ENCODE results near the gene LGALS9B.
"Not testable (repeated sequence)": the region's sequence is repeated elsewhere in the genome, so short reads cannot be mapped to it uniquely, and the experiment has no call there.

The LGALS9B gene

DNA sequence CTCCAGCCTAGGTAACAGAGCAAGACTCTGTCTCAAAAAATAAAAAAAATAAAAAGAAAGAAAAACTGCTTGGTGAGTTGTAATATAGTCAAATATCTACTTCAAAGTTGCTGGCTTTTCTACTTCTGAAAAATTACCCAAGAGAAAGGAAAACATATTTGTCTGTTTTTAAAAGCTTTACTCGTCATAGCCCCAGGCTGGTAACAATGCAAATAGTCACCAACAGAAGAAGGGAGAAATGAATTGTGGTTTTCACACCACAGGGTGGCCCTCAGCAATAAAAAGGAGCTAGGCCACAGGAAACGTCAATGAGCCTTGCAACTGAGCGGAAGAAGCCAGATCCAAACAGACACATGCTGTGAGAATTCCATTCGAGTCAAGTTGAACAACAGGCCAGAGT lies 1.8 kb upstream of the LGALS9B start:
- in situ Hi-C loops (cut with MboI; ENCODE audit: low sequenced_read_pairs): not testable (repeated sequence)

DNA sequence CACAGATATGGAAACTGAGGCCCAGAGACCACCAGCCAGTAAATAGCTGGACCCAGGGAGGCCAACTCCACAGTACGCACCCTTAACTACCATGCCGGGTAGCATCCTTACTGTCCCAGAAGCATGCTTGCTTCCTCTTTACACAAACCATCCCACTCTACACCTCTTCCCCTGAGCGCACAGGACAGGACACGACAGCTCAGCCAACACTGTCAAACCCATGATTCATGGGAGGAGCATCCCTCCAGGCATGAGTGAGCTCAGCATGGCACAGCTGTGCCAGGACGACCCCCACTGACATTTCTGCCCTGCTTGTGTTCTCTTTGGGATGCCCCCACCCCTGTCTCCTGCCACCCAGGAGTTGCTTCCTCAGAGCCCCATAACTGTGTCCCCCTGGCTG lies 340 bp downstream of the LGALS9B start:
- in situ Hi-C loops (cut with MboI; ENCODE audit: low sequenced_read_pairs): not testable (repeated sequence)

DNA sequence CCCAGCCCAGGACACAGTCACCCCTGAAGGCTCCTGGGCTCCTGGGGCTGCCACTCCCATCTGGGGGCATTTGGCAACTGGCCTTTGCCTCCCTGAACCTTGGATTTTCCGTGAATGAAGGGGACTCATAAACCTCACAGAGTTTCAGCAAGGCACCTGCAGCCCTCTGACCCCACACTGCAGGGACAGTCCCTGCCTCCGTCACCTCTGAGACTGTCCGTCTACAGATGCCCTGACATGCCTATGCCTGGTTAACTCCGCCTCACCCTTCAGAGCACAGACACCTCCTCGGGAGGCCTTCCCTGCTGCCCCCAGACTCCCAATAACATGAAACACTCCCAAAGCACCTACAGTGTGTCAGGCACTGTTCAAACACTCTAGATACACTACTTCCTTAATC lies 786 bp downstream of the LGALS9B start:
- in situ Hi-C loops (cut with MboI; ENCODE audit: low sequenced_read_pairs): not testable (repeated sequence)

DNA sequence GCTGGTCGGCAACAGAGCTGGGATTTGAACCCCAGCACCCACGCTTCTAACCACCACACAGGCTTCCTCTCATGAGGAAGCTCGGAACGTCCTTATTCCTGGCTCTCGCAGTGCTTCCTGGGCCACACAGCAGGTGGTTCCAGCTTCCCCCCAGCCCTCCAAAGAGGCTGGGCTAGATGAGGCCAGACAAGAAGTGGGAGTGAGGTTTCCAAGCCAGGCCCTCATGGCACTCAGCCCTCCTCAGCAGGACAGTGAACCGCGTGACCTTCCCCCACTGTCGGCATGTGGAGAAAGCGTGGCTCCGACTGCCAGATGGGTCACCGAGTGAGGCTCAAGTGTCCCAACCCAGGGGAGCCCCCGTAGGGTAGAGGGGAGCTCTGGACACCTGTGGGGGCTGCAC lies 1.8 kb downstream of the LGALS9B start:
- in situ Hi-C loops (cut with MboI; ENCODE audit: low sequenced_read_pairs): not testable (repeated sequence)

DNA sequence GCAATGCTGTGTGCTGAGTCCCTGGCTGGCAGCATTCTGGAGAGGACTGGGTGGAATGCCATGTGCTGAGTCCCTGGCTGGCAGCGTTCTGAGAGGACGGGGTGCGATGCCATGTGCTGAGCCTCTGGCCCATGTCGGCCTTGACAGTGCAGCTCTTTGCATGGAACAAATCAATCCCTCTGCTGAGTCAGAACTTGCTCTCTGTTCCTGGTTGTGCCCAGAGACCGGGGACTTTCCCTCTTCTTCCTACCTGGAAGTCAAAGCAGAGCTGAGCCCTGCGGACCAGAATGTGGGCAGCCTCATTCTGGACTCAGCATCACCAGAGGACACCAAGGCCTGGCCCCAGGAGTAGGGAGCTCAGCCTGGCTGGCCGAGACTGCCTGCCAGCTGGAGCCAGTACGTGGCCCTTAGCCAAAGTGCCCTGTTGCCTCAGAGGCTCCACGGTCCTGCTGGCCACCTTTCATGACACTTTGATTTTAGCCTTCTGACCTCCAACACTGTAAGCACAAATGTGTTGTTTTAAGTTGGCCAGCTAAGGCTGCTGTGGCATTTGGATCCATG lies 2.4 kb downstream of the LGALS9B start:
- in situ Hi-C loops (cut with MboI; ENCODE audit: low sequenced_read_pairs): not testable (repeated sequence)

DNA sequence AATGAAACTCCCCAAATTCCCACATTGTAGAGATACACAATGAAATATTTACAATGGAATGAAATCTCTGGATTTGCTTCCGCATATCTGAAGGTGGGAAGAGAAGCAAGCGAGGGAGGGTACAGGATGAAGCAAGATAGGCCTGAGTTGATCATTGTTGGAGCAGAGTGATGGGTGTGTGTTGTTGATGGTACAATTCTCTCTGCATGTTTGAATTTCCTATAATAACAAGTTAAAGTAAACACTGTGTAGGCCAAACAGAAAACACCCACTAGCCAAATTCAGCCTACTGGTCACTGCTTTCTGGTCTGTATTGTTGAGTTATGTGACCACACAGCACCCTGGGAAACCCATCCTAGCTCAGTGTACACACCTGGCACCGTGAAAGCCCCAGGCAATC lies 5.2 kb downstream of the LGALS9B start:
- in situ Hi-C loops (cut with MboI; ENCODE audit: low sequenced_read_pairs): not testable (repeated sequence)

DNA sequence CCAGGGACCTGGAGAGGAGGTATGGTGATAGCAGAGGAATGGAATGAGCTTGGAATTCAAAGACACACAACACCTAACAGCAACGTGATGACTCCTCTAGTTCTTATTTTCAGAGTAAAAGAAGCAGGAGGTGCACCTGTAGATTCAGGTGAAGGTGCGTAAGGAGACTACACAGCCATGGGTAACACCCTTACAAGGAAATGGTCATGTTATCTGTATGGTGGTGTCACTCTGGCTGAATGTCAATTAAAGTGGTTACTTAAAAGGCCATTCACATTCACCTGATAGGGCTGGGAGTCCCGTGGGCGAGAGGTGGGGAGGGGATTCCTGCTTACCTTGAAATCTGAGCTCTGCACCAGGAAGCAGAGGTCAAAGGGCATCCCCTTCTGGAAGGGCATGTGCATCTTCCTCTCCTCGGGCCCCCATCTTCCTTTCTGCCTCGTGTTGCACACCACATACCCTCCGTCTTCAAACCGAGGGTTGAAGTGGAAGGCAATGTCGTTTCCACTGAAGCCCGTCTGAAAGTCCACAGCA lies 9.4 kb downstream of the LGALS9B start:
- in situ Hi-C loops (cut with MboI; ENCODE audit: low sequenced_read_pairs): not testable (repeated sequence)

DNA sequence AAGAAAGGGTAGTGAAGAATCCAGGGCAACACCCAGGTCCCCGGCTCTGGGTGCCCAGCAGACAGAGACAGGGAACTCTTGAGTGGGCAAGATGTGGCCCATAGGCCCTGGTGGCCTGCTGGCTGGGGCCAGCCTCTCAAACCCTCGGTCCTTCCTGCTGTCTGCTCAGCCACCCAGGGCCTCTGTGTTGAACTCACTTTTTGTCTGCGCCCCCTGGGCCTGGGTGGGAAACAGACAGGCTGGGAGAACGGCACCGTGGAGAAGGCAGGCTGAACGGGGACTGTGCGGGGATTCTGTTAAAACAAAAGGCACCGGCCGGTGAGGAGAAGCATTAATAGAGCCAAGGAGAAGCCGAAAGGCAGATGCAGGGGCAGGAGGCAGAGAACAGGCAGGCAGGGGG lies 12.2 kb downstream of the LGALS9B start:
- in situ Hi-C loops (cut with MboI; ENCODE audit: low sequenced_read_pairs): not testable (repeated sequence)

DNA sequence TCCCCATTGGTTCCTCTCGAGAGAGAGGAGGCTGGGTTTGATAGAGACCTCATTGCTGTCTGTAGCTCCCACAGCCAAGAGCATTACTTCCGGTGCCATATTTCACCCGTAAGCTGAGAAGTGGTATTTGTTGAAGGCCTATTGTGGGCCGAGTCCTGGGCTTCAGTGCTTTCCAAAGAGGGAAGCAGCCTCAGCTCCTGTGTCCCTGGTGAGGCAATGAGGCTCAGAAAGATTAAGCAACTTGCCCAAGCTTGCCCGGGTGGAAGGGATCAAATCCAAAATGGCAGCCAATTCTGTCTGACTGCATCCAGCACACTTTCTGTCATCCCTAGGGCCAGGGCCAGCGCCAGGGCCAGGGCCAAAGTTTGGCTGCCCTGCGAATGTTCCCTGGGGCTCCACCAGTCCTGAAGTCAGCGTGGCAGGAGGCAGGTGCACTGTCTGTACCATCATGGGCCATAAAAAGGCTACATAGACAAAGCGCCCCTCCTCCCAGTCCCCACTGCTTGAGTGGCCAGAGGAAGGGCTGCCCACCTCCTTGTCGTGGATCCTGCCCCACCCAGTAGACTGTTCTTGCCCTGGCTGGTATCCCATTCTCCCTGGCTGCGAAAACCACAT lies 13.4 kb downstream of the LGALS9B start:
- in situ Hi-C loops (cut with MboI; ENCODE audit: low sequenced_read_pairs): not testable (repeated sequence)

DNA sequence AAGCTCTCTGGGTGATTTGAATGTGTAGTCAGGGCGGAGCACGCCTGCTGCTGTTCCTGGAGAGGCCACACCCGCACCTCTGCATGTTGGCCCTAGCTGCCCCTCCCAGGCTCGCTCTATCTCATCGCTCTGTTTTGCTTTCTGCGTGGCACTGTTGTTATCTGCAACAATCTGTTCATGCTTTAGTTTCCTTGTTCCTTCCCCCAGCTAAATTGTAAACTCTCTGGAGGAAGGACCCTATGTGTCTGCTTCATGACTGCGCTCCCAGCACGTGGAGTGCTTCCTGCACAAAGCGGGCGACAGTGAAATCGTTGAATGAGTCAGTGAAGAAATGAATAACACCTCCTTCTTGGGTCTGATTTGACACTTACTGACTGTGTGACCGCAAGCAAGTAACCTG lies 16.5 kb downstream of the LGALS9B start:
- in situ Hi-C loops (cut with MboI; ENCODE audit: low sequenced_read_pairs): not testable (repeated sequence)

DNA sequence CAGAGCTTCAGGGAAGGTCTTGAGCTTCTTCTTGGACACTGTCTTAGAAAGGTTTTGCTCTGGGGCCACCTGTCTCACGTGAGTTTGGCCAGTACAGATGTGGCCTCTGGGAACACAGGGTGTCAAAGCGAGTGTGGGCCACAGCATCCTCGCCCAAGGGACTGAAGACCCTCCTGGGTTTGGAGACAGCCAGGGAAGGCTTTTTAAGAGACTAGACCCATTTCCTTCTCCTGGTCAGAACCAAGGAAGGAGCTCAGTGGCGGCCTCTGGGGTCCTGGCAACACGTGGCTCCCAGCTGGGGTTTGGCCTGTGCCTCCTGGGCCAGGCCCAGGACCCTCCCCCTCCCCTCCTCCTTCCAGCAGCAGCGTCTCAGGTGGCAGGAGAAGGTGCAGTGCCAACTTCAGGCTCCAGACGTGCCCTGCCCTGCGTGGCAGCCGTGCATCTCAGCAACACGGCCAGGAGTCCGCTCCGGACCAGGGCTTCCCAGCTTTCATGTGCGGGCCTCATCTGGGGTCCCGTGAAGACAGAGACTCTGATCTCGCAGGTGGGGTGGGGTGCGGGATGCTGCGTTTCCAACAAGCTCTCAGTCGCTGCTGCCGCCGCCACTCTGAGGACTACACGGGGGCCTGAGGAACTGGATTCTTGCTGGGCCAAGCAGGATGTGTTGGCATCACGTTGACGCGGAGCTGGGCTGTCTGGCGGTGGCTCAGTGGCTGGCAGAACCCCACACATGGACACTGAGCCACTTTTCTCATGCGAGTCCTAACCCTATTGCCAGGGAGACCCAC lies 19.6 kb downstream of the LGALS9B start:
- in situ Hi-C loops (cut with MboI; ENCODE audit: low sequenced_read_pairs): not testable (repeated sequence)

DNA sequence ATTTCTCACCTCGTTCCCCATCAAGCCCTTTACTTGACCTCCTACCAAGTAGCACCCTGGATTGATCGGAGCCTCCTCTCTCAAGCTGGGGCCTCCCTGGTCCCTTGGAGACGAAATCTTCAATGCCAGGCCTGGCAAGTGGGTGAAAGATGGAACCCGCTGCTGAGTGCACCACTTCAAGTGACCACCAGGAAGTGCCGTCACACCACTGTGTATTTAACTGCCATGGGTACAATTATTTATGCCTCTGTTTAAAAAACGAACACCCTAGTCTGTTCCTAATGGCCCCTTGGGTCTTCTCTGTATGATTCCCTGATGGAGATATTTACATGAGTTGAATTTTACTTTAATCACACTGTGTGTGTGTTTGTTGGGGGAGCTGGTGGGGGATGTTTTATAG lies 20.4 kb downstream of the LGALS9B start:
- in situ Hi-C loops (cut with MboI; ENCODE audit: low sequenced_read_pairs): not testable (repeated sequence)

DNA sequence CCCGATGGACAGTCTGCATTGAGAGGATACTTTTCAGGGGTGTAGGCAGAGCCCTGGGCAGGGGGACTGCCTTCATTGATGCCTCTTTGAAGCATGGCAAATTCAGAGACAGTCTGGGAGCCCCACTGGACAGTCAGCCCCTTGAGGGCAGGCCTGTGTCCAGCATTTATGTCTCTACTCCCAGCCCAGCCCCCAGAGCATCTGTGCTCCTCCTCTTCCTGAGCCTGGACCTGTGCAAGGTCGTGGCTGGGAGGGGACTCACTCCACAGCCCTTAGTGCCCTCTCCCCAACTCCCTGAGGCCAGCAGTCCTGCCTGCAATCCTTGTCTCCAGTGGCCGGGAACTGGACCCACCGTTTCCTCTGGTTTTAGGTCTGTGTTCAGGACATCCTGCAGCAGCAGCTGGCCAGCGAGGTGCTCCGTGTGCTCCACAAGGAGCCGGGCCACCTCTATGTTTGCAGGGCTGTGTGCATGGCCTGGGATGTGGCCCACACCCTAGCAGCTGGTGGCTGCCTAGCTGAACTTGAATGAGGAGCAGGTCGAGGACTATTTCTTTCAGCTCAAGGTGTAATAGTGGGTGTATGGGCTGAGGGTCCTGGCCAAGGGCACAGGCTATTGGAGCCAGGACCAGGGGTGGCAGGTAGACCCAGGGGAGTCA lies 22.6 kb downstream of the LGALS9B start:
- in situ Hi-C loops (cut with MboI; ENCODE audit: low sequenced_read_pairs): not testable (repeated sequence)

DNA sequence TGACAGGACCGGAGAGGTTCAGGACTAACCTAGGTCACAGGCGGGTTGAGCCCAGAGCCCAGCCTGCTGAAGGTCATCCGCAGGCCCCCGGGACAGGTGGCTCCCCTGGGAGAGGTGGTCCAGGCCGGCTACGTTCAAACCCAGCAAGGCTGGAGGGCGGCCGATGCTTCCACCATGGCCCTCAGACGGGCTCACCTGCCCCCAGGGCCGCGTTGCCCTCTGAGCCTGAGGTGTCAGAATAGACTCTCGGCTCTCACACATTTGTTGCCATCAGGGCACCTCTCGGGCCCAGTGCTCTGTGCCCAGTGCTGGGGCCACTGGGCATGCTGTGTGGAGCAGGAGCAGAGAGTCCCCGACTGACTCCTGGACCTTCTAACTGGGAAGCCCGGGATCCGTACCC lies 23.2 kb downstream of the LGALS9B start:
- in situ Hi-C loops (cut with MboI; ENCODE audit: low sequenced_read_pairs): not testable (repeated sequence)

DNA sequence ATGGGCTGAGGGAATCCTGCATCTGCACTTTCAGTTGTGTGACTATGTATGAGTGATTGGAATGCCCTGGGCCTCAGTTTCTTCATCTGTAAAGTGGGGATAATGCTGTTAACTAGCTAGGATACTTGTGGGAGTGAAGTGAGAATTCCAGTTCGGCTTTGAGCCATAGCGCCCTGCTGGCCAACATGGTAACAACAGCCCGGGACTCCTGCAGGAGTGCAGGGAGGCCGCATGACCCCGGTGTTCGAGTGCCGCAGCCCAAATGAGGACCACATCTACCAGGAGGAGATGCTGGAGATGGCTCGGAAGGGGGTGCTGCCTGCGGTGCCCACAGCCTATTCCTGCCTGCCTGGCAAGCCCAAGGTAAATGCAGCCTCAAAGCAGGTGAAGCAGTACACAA lies 23.7 kb downstream of the LGALS9B start:
- in situ Hi-C loops (cut with MboI; ENCODE audit: low sequenced_read_pairs): not testable (repeated sequence)

DNA sequence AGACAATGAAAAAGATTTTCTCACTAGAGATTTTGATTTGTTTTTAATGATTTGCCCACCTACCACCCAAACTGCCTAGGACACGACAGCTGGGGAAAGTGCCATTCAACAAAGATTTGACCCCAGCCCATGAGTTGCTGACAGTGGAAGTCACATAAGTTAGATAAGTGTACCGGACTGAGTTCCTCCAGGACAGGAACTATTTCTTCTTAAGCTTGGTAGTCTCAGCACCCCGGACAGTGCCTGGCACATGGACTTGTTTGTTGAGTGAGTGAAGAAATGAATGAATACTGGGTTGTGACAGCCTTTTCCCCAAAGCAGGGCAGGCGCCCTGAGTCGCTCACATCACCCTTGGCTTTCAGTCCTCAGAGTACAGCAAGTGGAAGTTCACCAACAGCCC lies 26.7 kb downstream of the LGALS9B start:
- in situ Hi-C loops (cut with MboI; ENCODE audit: low sequenced_read_pairs): not testable (repeated sequence)

DNA sequence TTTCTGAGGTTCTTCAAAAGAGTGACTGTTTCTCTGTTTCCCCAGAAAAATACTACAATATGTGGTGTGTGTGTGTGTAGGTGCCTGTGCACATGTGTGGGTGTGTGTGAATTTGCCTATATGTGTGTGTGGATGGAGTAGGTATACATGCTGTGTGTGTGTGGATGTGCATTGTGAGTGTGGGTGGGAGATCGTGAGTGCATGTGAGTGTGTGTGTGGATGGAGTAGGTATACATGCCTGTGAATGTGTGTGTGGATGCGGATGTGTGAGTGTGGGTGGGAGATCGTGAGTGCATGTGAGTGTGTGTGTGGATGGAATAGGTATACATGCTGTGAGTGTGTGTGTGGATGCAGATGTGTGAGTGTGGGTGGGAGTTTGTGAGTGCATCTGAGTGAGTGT lies 32.2 kb downstream of the LGALS9B start:
- in situ Hi-C loops (cut with MboI; ENCODE audit: low sequenced_read_pairs): not testable (repeated sequence)

DNA sequence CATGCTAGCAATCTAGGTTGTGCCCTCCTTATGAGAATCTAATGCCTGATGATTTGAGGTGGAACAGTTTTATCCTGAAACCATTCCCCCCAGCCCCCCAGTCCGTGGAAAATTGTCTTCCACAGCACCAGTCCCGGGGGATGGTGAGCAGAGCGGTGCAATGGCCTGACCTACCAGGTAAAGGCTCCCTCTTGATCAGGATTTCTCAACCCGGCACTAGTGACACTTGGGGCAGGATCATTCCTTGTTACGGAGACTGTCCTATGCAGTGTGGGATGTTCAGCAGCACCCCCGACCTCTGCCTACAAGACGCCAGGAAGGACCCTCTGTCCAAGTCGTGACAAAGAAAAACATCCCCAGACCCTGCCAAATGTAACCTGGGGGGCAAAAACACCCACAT lies 34.0 kb downstream of the LGALS9B start:
- in situ Hi-C loops (cut with MboI; ENCODE audit: low sequenced_read_pairs): not testable (repeated sequence)

DNA sequence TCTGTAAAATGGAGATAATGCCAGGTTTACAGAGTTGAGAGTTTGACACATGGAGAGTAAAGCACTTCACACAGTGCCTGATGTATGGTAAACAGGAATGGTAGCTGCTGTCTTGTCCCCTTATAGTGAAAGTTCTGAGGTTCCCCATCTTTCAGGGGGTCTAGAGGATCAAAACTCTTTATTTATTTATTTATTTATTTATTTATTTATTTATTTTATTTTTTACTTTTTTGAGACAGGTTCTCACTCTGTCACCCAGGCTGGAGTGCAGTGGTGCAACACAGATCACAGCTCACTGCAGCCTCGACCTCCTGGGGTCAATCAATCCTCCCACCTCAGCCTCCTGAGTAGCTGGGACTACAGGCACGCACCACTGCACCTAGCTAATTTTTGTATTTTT lies 40.1 kb downstream of the LGALS9B start:
- in situ Hi-C loops (cut with MboI; ENCODE audit: low sequenced_read_pairs): not testable (repeated sequence)

DNA sequence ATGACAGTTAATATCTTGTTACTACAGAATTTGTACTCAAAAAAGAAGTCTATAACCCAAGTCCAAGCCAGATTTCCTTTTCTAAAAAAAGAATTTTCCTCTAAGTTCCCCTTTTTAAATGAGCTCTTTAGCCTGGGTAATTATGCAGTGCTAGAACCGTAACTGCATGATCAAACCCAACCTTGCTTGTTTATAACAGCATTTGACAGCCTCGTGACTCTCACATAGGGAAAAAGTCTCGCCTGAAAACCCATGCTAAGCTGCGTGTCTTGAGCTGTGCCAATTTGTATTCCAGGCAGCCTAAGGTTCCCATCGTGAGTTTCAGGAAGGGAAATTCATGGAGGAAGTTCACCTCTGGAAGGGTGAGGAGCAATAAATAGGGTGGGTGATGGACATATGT lies 44.5 kb downstream of the LGALS9B start:
- in situ Hi-C loops (cut with MboI; ENCODE audit: low sequenced_read_pairs): not testable (repeated sequence)

DNA sequence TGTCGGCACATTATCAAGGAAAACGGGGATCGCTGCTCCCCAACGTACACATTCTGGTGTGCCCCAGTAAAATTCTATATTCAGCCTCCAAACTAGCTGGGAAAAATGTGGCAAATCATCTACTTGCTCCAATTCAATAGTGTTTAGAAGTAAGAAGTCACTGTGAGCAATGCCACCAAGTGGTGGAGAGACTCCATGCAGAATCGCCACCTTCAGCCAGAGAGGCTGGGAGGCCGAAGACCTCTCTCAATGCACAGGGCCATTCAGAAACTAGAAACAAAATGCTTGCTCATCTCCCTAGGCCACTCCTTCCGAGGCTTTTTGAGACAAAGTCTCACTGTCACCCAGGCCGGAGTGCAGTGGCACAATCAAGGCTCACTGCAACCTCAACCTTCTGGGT lies 48.5 kb downstream of the LGALS9B start:
- in situ Hi-C loops (cut with MboI; ENCODE audit: low sequenced_read_pairs): not testable (repeated sequence)
